Inflammatory macrophage (primary cell): ENCODE results near the gene ATPAF1.

Experiments
- DNase-seq, 2 donors: peaks; one replicate each; pipeline ENCODE4 v3.0.0-alpha.2; 2020 to 2022

ATPAF1 gene

GRCh38 chr1:46649764-46650163 lies 18.4 kb downstream of the ATPAF1 start:
- no peak for DNase-seq

- DNase-seq, result no peak
Observed at GRCh38 chr1:46647611-46648010, 20.6 kb downstream of the ATPAF1 start.

GRCh38 chr1:46646844-46647243 lies 21.3 kb downstream of the ATPAF1 start:
- peak in 1 of 2 donors; percentile 9 for DNase-seq

- no peak for DNase-seq
Observed at GRCh38 chr1:46646331-46646730, 21.8 kb downstream of the ATPAF1 start.

GRCh38 chr1:46645815-46646214 lies 22.3 kb downstream of the ATPAF1 start:
- DNase-seq, result no peak

GRCh38 chr1:46643368-46643775 lies 24.8 kb downstream of the ATPAF1 start:
- no peak for DNase-seq

- DNase-seq, result peak in 1 of 2 donors; percentile 5
Observed at GRCh38 chr1:46642115-46642680, 26.0 kb downstream of the ATPAF1 start.

GRCh38 chr1:46639547-46639946 lies 28.6 kb downstream of the ATPAF1 start:
- DNase-seq, result no peak

- DNase-seq, result no peak
Observed at GRCh38 chr1:46638921-46639320, 29.2 kb downstream of the ATPAF1 start.

- no peak for DNase-seq
Observed at GRCh38 chr1:46637444-46638083, 30.6 kb downstream of the ATPAF1 start.

- DNase-seq, result no peak
Observed at GRCh38 chr1:46635205-46635604, 33.0 kb downstream of the ATPAF1 start.

GRCh38 chr1:46630719-46631118 lies 37.4 kb downstream of the ATPAF1 start:
- no peak for DNase-seq

- DNase-seq, result no peak
Observed at GRCh38 chr1:46623743-46624644, 44.2 kb downstream of the ATPAF1 start.

GRCh38 chr1:46622344-46622743 lies 45.8 kb downstream of the ATPAF1 start:
- DNase-seq, result peak; percentile 55 to 62

GRCh38 chr1:46621930-46622329 lies 46.2 kb downstream of the ATPAF1 start:
- no peak for DNase-seq

- no peak for DNase-seq
Observed at GRCh38 chr1:46619656-46620258, 48.4 kb downstream of the ATPAF1 start.

GRCh38 chr1:46618754-46619415 lies 49.3 kb downstream of the ATPAF1 start:
- peak; percentile 42 to 50 for DNase-seq

- DNase-seq, result no peak
Observed at GRCh38 chr1:46617833-46618232, 50.3 kb downstream of the ATPAF1 start.

- DNase-seq, result no peak
Observed at GRCh38 chr1:46617108-46617800, 50.9 kb downstream of the ATPAF1 start.

GRCh38 chr1:46616277-46617107 lies 51.7 kb downstream of the ATPAF1 start, which contains the start of gene MOB3C:
MOB3C (minus strand) TSS chr1:46616811; CDS start chr1:46613321, 3,490 bp downstream.
- peak; percentile 70 to 87 for DNase-seq

GRCh38 chr1:46615735-46616134 lies 52.4 kb downstream of the ATPAF1 start:
- no peak for DNase-seq
